ENCODE results near the gene AANAT. TPM values are rescaled to one million over a fixed set of nuclear protein-coding genes. Genes with fewer than 3 reads are reported as not detected.

The AANAT gene
- total RNA-seq, 1 experiment from 2014 or later: not detected

- no peak for TF ChIP-seq ZFX (IDR thresholded peaks at IDR 0.05)
- no peak for TF ChIP-seq POLR2AphosphoS5 (IDR thresholded peaks at IDR 0.05; ENCODE audit: low read depth, low read length)
- no peak for TF ChIP-seq SIN3A (IDR thresholded peaks at IDR 0.05; ENCODE audit: low read depth)
- TF ChIP-seq RAD21 (IDR thresholded peaks at IDR 0.05; ENCODE audit: low read depth): no peak
- TF ChIP-seq ZBTB33 (IDR thresholded peaks at IDR 0.05; ENCODE audit: extremely low read depth, insufficient replicate concordance, low read length): no peak
- no peak for TF ChIP-seq YY1 (IDR thresholded peaks at IDR 0.05; ENCODE audit: extremely low read depth, insufficient replicate concordance, low read depth, low read length)
- TF ChIP-seq, protein P1, sequence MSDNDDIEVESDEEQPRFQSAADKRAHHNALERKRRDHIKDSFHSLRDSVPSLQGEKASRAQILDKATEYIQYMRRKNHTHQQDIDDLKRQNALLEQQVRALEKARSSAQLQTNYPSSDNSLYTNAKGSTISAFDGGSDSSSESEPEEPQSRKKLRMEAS (IDR thresholded peaks at IDR 0.05): no peak
- TF ChIP-seq, protein P2, sequence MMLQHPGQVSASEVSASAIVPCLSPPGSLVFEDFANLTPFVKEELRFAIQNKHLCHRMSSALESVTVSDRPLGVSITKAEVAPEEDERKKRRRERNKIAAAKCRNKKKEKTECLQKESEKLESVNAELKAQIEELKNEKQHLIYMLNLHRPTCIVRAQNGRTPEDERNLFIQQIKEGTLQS (IDR thresholded peaks at IDR 0.05): no peak
- no peak for TF ChIP-seq ZNF274 (IDR thresholded peaks at IDR 0.05; ENCODE audit: low read depth, low read length)
- TF ChIP-seq, protein P3, sequence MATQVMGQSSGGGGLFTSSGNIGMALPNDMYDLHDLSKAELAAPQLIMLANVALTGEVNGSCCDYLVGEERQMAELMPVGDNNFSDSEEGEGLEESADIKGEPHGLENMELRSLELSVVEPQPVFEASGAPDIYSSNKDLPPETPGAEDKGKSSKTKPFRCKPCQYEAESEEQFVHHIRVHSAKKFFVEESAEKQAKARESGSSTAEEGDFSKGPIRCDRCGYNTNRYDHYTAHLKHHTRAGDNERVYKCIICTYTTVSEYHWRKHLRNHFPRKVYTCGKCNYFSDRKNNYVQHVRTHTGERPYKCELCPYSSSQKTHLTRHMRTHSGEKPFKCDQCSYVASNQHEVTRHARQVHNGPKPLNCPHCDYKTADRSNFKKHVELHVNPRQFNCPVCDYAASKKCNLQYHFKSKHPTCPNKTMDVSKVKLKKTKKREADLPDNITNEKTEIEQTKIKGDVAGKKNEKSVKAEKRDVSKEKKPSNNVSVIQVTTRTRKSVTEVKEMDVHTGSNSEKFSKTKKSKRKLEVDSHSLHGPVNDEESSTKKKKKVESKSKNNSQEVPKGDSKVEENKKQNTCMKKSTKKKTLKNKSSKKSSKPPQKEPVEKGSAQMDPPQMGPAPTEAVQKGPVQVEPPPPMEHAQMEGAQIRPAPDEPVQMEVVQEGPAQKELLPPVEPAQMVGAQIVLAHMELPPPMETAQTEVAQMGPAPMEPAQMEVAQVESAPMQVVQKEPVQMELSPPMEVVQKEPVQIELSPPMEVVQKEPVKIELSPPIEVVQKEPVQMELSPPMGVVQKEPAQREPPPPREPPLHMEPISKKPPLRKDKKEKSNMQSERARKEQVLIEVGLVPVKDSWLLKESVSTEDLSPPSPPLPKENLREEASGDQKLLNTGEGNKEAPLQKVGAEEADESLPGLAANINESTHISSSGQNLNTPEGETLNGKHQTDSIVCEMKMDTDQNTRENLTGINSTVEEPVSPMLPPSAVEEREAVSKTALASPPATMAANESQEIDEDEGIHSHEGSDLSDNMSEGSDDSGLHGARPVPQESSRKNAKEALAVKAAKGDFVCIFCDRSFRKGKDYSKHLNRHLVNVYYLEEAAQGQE (IDR thresholded peaks at IDR 0.05; ENCODE audit: low read depth): no peak
- TF ChIP-seq EZH2phosphoT487 (IDR thresholded peaks at IDR 0.05; ENCODE audit: borderline replicate concordance): no peak
- TF ChIP-seq POLR2A (IDR thresholded peaks at IDR 0.05; ENCODE audit: borderline replicate concordance, extremely low read depth, insufficient read depth, insufficient read length): no peak
- no peak for TF ChIP-seq SRF (IDR thresholded peaks at IDR 0.05; ENCODE audit: low read depth)
- TF ChIP-seq CEBPB (IDR thresholded peaks at IDR 0.05; ENCODE audit: low read depth): no peak
- no peak for TF ChIP-seq CBX3 (IDR thresholded peaks at IDR 0.05; ENCODE audit: low read depth)
- no peak for TF ChIP-seq SP1 (IDR thresholded peaks at IDR 0.05; ENCODE audit: low read depth)
- no peaks in the 10 kb centered on the region for H4K20me1 ChIP-seq (ENCODE audit: insufficient read depth)
- intact Hi-C loops (cut with micrococcal nuclease): no loop called here
- H3K4me2 ChIP-seq (ENCODE audit: low read length): no peak overlapping the region
- ChIA-PET CTCF (no interaction called here), RAD21 (ENCODE audit: low non-redundant PET in 1 of 2, low total read pairs in 2 of 2, uncharacterized antibody in 2 of 2, unreplicated experiment in 2 of 2) (no interaction called here), POLR2A (no interaction called here)
- H3K9me2 ChIP-seq (ENCODE audit: insufficient read depth): no peaks in the 10 kb centered on the region
- DNase-seq (ENCODE audit: low read depth, low spot score) (no peak), ATAC-seq (no peak)
- H3K4me1 ChIP-seq (ENCODE audit: control insufficient read depth in 1 of 2, insufficient read depth in 2 of 2, low read length in 2 of 2): peaks cover 0 to 10% of the 10 kb centered on the region in 2 experiments; a peak in 2 of 4 replicates
- no peaks in the 10 kb centered on the region for H3K79me2 ChIP-seq (ENCODE audit: insufficient read depth, low read length)
- H3K27ac ChIP-seq (ENCODE audit: low read depth, low read length): no peak overlapping the region
- H3K9ac ChIP-seq (ENCODE audit: low read length): no peak overlapping the region
- H3K27me3 ChIP-seq (ENCODE audit: insufficient read depth, low read length): no peaks in the 10 kb centered on the region
- H3K36me3 ChIP-seq (ENCODE audit: control insufficient read depth in 1 of 2, insufficient read depth in 2 of 2, low read length in 2 of 2): peaks cover 12 to 15% of the 10 kb centered on the region in 2 experiments; a peak in 3 of 4 replicates
- H2AFZ ChIP-seq (ENCODE audit: low read depth, low read length, poor library complexity, severe bottlenecking): no peak overlapping the region
- BruUV-seq (replicated peaks): no TSS peak
- no peaks in the 10 kb centered on the region for H3K9me3 ChIP-seq (ENCODE audit: control insufficient read depth in 1 of 2, insufficient read depth in 1 of 2, low read depth in 1 of 2, low read length in 2 of 2)
- H3K4me3 ChIP-seq (replicated peaks in 1 of 2; ENCODE audit: low read depth in 1 of 2, low read length in 2 of 2): no peak overlapping the region
Observed at GRCh38 chr17:76468634-76469010, 1.2 kb downstream of the AANAT start.
